Stimulated activated naive CD4-positive, alpha-beta T cell treated with Interleukin-2 at 50 U/mL for 16 hours (primary cell): ENCODE results near the gene HFM1.
"Not testable (repeated sequence)": the region's sequence is repeated elsewhere in the genome, so short reads cannot be mapped to it uniquely, and the experiment has no call there.

Experiments
- DNase-seq: peaks from one replicate; lab custom pipeline; 2025; lab: John Stamatoyannopoulos, UW

The HFM1 gene

DNA sequence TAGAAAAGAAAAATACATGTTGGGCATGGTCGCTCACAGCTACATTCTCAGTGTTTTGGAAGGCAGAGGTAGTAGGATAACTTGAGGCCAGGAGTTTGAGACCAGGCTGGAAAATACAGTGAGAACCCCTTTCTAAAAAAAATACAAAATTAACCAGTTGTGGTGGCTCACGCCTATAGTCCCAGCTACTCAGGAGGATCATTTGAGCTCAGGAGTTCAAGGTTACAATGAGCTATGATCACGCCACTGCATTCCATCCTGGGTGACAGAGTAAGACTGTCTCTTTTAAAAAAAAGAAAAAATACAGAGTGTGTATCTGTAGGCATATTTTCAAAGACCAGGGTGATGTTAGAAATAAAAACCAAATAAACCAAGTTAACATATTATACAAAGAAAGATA, 57.8 kb downstream of the HFM1 start:
- no peak for DNase-seq

- no peak for DNase-seq
These were observed 59.1 kb downstream of the HFM1 start for GRCh38 chr1:91345395-91346005.

- no peak for DNase-seq
These were observed 66.1 kb downstream of the HFM1 start for GRCh38 chr1:91338501-91338900.

DNA sequence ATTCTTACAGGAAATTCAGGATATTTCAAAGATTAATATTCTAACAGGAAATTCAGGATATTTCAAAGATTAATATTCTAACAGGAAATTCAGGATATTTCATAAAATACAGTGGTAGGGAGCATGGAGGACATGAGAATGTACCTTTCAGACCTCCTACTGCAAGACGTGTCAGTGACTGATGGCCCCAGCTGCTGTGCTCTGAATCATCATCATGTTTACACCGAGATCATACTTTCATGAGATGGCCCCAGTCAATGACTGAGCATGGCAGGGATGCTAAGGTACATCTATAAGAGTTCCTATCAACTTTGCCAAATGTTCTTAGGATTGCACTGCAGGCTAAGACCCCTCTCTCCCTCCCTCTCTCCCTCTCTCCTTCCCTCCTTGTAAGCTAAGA, 69.0 kb downstream of the HFM1 start:
- no peak for DNase-seq

- DNase-seq: no peak
These were observed 69.8 kb downstream of the HFM1 start for GRCh38 chr1:91334856-91335255.

DNA sequence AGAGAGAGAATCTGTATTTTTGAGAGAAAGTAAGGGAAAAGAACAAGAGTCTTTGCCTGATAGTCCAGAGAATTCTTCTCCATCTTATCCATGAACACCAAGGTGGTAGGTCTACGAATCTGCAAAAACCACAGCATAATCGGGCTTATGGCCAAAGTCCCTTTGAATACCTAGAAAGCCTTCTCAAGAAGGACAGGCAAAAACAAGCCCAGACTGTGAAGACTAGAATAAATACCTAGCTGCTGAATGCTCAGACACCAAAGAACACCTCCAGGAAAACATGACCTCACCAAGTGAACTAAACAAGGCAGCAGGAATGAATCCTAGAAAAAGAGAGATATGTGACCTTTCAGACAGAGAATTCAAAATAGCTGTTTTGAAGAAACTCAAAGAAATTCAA, 79.2 kb downstream of the HFM1 start:
- no peak for DNase-seq

DNA sequence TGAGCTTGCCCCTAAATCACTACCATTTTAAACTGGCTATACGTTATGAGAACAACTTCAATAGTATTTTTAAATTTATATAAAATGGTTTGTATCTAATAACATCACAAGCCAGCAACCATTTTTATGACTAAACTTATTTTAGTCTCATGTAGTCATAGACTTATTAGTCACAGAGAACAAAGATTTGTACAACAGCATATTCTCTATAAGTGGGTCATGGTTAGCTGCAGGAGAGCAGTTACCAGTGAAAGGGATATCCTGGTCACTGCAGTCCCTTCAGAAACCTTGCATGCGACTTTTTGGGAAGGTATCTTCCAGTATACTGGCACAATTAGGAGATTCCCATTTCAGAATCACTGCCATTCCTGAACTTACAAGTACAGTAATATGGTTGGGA, 90.0 kb downstream of the HFM1 start:
- DNase-seq: no peak

- no peak for DNase-seq
These were observed 93.0 kb downstream of the HFM1 start for GRCh38 chr1:91311672-91312071.

DNA sequence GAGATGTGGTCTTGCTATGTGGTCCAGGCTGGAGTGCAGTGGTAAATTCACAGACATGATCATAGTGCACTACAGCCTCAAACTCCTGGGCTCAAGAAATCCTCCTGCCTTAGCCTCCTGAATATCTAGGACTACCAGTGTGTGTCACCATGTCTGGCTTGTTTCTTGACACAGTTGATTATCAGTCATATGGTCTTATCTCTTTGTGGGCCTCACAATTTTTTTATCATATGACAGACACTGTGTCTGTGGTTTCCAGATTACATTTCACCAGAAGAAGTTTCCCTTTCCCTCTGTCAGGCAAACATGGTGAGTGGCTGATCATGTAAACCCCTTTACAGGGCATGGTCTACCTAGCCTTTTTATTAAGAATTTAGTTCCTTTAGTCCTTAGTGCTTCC, 96.1 kb downstream of the HFM1 start:
- no peak for DNase-seq

GRCh38 chr1:91307784-91308409, 96.7 kb downstream of the HFM1 start:
- DNase-seq: no peak

DNA sequence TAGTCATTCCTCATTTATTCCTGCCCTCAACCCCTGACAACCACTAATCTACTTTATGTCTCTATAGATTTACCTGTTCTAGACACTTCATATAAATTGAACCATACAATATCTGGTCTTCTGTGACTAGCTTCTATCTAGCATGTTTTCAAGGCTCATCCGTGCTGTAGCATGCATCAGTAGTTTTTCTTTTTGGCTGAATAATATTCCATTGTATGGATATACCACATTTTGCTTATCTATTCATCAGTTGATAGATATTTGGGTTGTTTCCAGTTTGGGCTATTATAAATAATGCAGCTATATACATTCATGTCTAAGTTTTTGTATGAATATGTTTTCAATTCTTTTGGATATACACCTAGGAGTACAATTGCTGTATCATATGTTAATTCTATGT, 101.5 kb downstream of the HFM1 start:
- no peak for DNase-seq

- DNase-seq: not testable (repeated sequence)
These were observed 115.6 kb downstream of the HFM1 start for GRCh38 chr1:91288843-91289553.

DNA sequence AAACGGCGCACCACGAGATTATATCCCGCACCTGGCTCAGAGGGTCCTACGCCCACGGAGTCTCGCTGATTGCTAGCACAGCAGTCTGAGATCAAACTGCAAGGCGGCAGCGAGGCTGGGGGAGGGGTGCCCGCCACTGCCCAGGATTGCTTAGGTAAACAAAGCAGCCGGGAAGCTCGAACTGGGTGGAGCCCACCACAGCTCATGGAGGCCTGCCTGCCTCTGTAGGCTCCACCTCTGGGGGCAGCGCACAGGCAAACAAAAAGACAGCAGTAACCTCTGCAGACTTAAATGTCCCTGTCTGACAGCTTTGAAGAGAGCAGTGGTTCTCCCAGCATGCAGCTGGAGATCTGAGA, 117.7 kb downstream of the HFM1 start:
- DNase-seq: not testable (repeated sequence)

DNA sequence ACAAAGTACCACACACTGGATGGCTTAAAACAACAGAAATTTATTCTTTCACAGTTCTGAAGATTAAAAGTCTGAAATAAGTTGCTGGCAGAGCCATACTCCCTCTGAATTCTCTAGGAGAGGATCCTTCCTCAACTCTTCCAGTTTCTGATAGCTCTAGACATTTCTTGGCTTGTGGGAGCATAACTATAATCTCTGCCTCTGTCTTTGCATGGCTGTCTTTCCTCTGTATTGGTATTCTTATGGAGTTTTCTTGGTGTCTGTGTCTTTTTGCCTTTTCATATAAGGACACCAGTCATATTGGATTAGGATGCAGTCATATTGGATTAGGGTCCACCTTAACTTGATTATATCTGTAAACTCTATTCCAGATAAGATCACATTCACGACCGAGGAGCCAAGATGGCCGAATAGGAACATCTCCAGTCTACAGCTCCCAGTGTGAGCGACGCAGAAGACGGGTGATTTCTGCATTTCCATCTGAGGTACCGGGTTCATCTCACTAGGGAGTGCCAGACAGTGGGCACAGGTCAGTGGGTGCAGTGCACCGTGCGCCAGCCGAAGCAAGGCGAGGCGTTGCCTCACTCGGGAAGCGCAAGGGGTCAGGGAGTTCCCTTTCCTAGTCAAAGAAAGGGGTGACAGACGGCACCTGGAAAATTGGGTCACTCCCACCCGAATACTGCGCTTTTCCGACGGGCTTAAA, 118.2 kb downstream of the HFM1 start:
- not testable (repeated sequence) for DNase-seq

- DNase-seq: no peak
These were observed 121.3 kb downstream of the HFM1 start for GRCh38 chr1:91283421-91283726.

DNA sequence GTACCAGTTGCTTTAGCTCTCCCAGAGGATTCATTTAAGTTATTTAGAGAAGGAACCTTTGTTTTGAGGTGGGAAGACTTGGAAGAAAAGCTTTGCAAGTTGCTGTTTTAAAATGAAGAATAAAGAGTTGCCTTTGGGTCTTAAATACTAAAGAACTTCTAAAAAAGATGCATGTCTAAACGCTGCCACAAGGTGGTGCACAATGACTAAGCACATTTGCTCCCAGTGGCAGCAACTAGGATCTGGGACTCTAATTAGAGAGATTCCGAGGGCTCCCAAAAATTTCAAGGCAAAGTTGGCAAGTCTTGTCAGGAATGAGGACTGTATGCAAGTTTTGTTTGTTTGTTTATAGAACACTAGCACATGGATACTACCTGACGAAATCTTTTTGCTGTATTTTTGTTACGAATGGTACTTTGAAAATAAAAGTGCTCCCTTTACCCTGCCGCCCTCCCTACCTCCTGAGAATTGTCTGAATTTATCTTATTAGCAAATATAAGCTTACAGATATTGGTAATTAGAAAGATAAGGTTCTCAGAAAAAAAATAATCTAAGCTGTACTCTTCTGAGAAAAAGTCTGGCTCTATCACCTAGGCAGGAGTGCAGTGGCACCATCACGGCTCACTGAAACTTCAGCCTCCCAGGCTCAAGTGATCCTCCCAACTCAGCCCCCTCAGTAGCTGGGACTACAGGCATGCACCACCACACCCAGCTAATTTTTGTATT, 121.8 kb downstream of the HFM1 start:
- no peak for DNase-seq

GRCh38 chr1:91281782-91282181, 122.9 kb downstream of the HFM1 start:
- DNase-seq: no peak

- DNase-seq: no peak
These were observed 125.9 kb downstream of the HFM1 start for GRCh38 chr1:91278754-91279153.

- no peak for DNase-seq
These were observed 130.8 kb downstream of the HFM1 start for GRCh38 chr1:91273875-91274274.

DNA sequence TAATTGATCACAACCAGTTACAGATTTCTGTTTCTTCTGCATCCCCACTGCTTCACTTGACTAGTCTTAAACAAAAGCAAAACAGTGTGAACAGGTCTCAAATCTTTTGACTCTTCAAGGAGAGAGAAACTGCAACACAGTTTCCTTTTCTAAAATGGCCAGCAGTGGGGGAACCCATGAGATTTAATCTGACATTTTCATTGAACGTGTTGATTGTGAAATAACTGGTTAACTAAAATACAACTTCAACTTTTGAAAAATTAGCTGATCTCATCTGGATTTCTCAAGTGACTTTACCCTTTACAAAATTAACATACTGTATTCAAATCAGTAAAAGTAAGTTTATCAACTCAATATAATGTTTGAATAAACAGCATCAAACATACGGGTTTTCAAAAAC, 143.0 kb downstream of the HFM1 start:
- DNase-seq: no peak

DNA sequence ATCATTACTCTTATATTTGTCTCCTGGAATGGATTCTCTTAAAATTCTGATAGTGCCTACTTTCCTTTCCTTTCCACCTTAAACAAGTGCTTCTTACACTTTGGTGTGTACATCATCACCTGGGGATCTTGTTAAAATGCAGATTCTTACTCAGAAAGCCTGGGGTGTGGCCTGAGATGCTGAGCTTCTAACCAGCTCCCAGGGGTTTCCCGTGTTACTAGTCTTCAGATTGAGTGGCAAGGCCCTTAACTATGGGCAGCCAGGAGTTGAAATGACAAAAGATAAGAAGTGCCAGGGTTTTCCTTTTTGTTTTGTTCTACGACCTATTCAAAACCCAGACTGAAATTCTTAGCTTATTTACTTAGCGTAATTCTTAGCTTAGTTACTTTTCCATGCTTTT, 159.2 kb downstream of the HFM1 start:
- DNase-seq: no peak

GRCh38 chr1:91244737-91245136, 159.9 kb downstream of the HFM1 start:
- no peak for DNase-seq

- no peak for DNase-seq
These were observed 161.5 kb downstream of the HFM1 start for GRCh38 chr1:91243171-91243570.
